ENCODE results near the gene TAGLN2. TPM values are rescaled to one million over a fixed set of nuclear protein-coding genes. Genes with fewer than 3 reads are reported as not detected.

TAGLN2 gene
- total RNA-seq, 1 donor from 2014 or later: 110 TPM

GRCh38 chr1:159953536-159954515, 28.5 kb upstream of the TAGLN2 start, which contains the start of gene SLAMF9:
SLAMF9 (minus strand) TSS chr1:159954237; CDS start chr1:159954137, 100 bp downstream.
- Histone ChIP-seq H3K4me1 (no peaks in the 10 kb centered on the region), H3K4me3 (no peak within 1 kb of the TSS), H3K27me3 (ENCODE audit: low read depth) (peaks cover 30% of the 10 kb centered on the region), H3K27ac (replicated peaks) (no peak within 1 kb of the TSS), H3K9me3 (replicated peaks) (no peaks in the 10 kb centered on the region), H3K36me3 (no peaks in the 10 kb centered on the region)
- no peak for TF ChIP-seq CTCF (IDR thresholded peaks at IDR 0.05; ENCODE audit: borderline replicate concordance)
- DNase-seq: no peak
- intact Hi-C loops (cut with micrococcal nuclease): no loop called here

GRCh38 chr1:159952932-159953331, 27.6 kb upstream of the TAGLN2 start:
- H3K4me3 ChIP-seq: no peak overlapping the region
- H3K9me3 ChIP-seq (replicated peaks): no peaks in the 10 kb centered on the region
- H3K4me1 ChIP-seq: no peaks in the 10 kb centered on the region
- no peak for DNase-seq
- TF ChIP-seq CTCF (IDR thresholded peaks at IDR 0.05; ENCODE audit: borderline replicate concordance): no peak
- H3K27ac ChIP-seq (replicated peaks): no peak overlapping the region
- no peaks in the 10 kb centered on the region for H3K36me3 ChIP-seq
- H3K27me3 ChIP-seq (ENCODE audit: low read depth): peaks cover 30% of the 10 kb centered on the region
- intact Hi-C loops (cut with micrococcal nuclease): no loop called here

- intact Hi-C loops (cut with micrococcal nuclease): no loop called here
- no peaks in the 10 kb centered on the region for H3K9me3 ChIP-seq (replicated peaks)
- no peaks in the 10 kb centered on the region for H3K36me3 ChIP-seq
- peaks cover 30% of the 10 kb centered on the region for H3K27me3 ChIP-seq (ENCODE audit: low read depth)
- DNase-seq: no peak
- no peak for TF ChIP-seq CTCF (IDR thresholded peaks at IDR 0.05; ENCODE audit: borderline replicate concordance)
- no peak overlapping the region for H3K27ac ChIP-seq (replicated peaks)
- no peak overlapping the region for H3K4me3 ChIP-seq
- no peaks in the 10 kb centered on the region for H3K4me1 ChIP-seq
Measured at GRCh38 chr1:159951551-159951950, 26.2 kb upstream of the TAGLN2 start.

- H3K27ac ChIP-seq (replicated peaks): no peak overlapping the region
- no peaks in the 10 kb centered on the region for H3K9me3 ChIP-seq (replicated peaks)
- peaks cover 30% of the 10 kb centered on the region for H3K27me3 ChIP-seq (ENCODE audit: low read depth)
- H3K36me3 ChIP-seq: no peaks in the 10 kb centered on the region
- peaks cover 4% of the 10 kb centered on the region for H3K4me1 ChIP-seq
- no peak overlapping the region for H3K4me3 ChIP-seq
- TF ChIP-seq CTCF (IDR thresholded peaks at IDR 0.05; ENCODE audit: borderline replicate concordance): no peak
- intact Hi-C loops (cut with micrococcal nuclease): no loop called here
- DNase-seq: no peak
Measured at GRCh38 chr1:159951016-159951415, 25.7 kb upstream of the TAGLN2 start.

GRCh38 chr1:159949981-159950381, 24.7 kb upstream of the TAGLN2 start:
- H3K27me3 ChIP-seq (ENCODE audit: low read depth): peaks cover 31% of the 10 kb centered on the region
- no peak overlapping the region for H3K27ac ChIP-seq (replicated peaks)
- no peak for DNase-seq
- TF ChIP-seq CTCF (IDR thresholded peaks at IDR 0.05; ENCODE audit: borderline replicate concordance): no peak
- no peaks in the 10 kb centered on the region for H3K36me3 ChIP-seq
- intact Hi-C loops (cut with micrococcal nuclease): loop anchor here (5.0 to 10.0 kb wide), 2 partner anchors 57 to 155 kb away; no protein-coding TSS in a partner anchor
- peaks cover 14% of the 10 kb centered on the region for H3K4me1 ChIP-seq
- H3K9me3 ChIP-seq (replicated peaks): no peaks in the 10 kb centered on the region
- no peak overlapping the region for H3K4me3 ChIP-seq
